Mammary epithelial cell (primary cell): ENCODE measurements around the gene ADSS1.

ENCODE experiments used
- EZH2 ChIP-seq: IDR thresholded peaks from 2 replicates; pipeline ENCODE4 v1.6.1; 2012; ENCODE audit warnings: low read length, inconsistent platforms, borderline replicate concordance
- TF ChIP-seq, protein P1 (sequence below), 2 donors: IDR thresholded peaks in 1 of 2; conservative IDR thresholded peaks in 1 of 2; 2 replicates each; pipeline ENCODE4 v1.5.1; 2011 to 2012; ENCODE audit warnings: inconsistent platforms in 2 of 2, low read length in 2 of 2, mild to moderate bottlenecking in 2 of 2, control low read depth in 1 of 2, low read depth in 1 of 2; ENCODE audit not compliant: insufficient read depth in 1 of 2; ENCODE audit errors: extremely low read depth in 1 of 2

GRCh38 chr14:104722938-104723650, 935 bp upstream of the ADSS1 start:
- TF ChIP-seq EZH2: no peak
- TF ChIP-seq, protein P1, sequence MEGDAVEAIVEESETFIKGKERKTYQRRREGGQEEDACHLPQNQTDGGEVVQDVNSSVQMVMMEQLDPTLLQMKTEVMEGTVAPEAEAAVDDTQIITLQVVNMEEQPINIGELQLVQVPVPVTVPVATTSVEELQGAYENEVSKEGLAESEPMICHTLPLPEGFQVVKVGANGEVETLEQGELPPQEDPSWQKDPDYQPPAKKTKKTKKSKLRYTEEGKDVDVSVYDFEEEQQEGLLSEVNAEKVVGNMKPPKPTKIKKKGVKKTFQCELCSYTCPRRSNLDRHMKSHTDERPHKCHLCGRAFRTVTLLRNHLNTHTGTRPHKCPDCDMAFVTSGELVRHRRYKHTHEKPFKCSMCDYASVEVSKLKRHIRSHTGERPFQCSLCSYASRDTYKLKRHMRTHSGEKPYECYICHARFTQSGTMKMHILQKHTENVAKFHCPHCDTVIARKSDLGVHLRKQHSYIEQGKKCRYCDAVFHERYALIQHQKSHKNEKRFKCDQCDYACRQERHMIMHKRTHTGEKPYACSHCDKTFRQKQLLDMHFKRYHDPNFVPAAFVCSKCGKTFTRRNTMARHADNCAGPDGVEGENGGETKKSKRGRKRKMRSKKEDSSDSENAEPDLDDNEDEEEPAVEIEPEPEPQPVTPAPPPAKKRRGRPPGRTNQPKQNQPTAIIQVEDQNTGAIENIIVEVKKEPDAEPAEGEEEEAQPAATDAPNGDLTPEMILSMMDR (conservative IDR thresholded peaks at IDR 0.05 in 1 of 2, IDR thresholded peaks at IDR 0.05 in 1 of 2; ENCODE audit: extremely low read depth in 1 of 2, insufficient read depth in 1 of 2, low read depth in 1 of 2, low read length in 2 of 2): no peak
